Measurements from ENCODE around the gene LAMA5.

The LAMA5 gene

GRCh38 chr20:62402456-62403150, 35.5 kb upstream of the LAMA5 start:
- no peak for ATAC-seq (ENCODE audit: insufficient read depth, low read depth)
- Histone ChIP-seq H3K4me1 (ENCODE audit: insufficient read depth, low read length) (peaks cover 31% of the 10 kb centered on the region), H3K79me2 (ENCODE audit: insufficient read depth, low read length) (peaks cover 40% of the 10 kb centered on the region), H4K20me1 (ENCODE audit: insufficient read depth, low read length) (peaks cover 56% of the 10 kb centered on the region), H3K4me3 (ENCODE audit: low read depth in 1 of 2, low read length in 2 of 2) (no peak overlapping the region), H3K4me2 (ENCODE audit: insufficient read depth, low read length) (no peak overlapping the region), H3K9me3 (ENCODE audit: insufficient read depth, low read length, severe bottlenecking) (no peaks in the 10 kb centered on the region), H3K27ac (ENCODE audit: low read length) (no peak overlapping the region), H3K9ac (ENCODE audit: low read depth, low read length) (no peak overlapping the region), H2AFZ (ENCODE audit: low read depth, low read length) (no peak overlapping the region), H3K36me3 (ENCODE audit: insufficient read depth, low read length) (peaks cover 46% of the 10 kb centered on the region), H3K27me3 (ENCODE audit: insufficient read depth, low read length, poor library complexity) (no peaks in the 10 kb centered on the region)
- TF ChIP-seq EZH2 (IDR thresholded peaks at IDR 0.05; ENCODE audit: borderline replicate concordance, low read depth, low read length, severe bottlenecking): no peak
- TF ChIP-seq, protein P1, sequence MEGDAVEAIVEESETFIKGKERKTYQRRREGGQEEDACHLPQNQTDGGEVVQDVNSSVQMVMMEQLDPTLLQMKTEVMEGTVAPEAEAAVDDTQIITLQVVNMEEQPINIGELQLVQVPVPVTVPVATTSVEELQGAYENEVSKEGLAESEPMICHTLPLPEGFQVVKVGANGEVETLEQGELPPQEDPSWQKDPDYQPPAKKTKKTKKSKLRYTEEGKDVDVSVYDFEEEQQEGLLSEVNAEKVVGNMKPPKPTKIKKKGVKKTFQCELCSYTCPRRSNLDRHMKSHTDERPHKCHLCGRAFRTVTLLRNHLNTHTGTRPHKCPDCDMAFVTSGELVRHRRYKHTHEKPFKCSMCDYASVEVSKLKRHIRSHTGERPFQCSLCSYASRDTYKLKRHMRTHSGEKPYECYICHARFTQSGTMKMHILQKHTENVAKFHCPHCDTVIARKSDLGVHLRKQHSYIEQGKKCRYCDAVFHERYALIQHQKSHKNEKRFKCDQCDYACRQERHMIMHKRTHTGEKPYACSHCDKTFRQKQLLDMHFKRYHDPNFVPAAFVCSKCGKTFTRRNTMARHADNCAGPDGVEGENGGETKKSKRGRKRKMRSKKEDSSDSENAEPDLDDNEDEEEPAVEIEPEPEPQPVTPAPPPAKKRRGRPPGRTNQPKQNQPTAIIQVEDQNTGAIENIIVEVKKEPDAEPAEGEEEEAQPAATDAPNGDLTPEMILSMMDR (IDR thresholded peaks at IDR 0.05; ENCODE audit: borderline replicate concordance, extremely low read depth, low read length, poor library complexity, severe bottlenecking): no peak
- no peak for DNase-seq

DNA sequence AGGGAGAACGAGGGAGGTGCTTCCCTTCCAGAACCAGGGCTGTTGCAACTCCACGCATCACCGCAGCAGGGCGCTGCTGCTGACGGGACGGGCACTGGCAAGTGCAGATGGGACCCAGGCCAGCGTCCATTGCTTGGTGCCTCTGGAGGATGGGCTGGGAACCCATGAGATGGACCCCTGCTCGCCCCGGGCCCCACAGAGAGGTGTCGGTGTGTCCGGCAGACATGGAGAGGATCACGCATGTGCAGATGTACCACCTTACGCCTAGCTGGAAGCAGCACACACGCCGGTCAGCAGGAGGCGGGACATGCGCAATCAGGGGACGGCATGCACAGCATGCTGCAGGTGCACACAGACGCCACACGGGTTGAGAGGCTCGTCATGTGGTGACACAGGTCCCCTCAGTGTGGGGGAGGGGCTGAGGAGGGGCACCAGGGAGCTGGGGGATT, 34.2 kb upstream of the LAMA5 start:
- no peak overlapping the region for H2AFZ ChIP-seq (ENCODE audit: low read depth, low read length)
- no peak overlapping the region for H3K9ac ChIP-seq (ENCODE audit: low read depth, low read length)
- peaks cover 23% of the 10 kb centered on the region for H3K4me1 ChIP-seq (ENCODE audit: insufficient read depth, low read length)
- no peak for TF ChIP-seq EZH2 (IDR thresholded peaks at IDR 0.05; ENCODE audit: borderline replicate concordance, low read depth, low read length, severe bottlenecking)
- TF ChIP-seq, protein P1 (IDR thresholded peaks at IDR 0.05; ENCODE audit: borderline replicate concordance, extremely low read depth, low read length, poor library complexity, severe bottlenecking): no peak
- H3K4me3 ChIP-seq (ENCODE audit: low read depth in 1 of 2, low read length in 2 of 2): no peak overlapping the region
- peaks cover 43% of the 10 kb centered on the region for H3K36me3 ChIP-seq (ENCODE audit: insufficient read depth, low read length)
- no peak for ATAC-seq (ENCODE audit: insufficient read depth, low read depth)
- H3K27me3 ChIP-seq (ENCODE audit: insufficient read depth, low read length, poor library complexity): no peaks in the 10 kb centered on the region
- no peaks in the 10 kb centered on the region for H3K9me3 ChIP-seq (ENCODE audit: insufficient read depth, low read length, severe bottlenecking)
- no peak overlapping the region for H3K27ac ChIP-seq (ENCODE audit: low read length)
- no peak overlapping the region for H3K4me2 ChIP-seq (ENCODE audit: insufficient read depth, low read length)
- DNase-seq: no peak
- peaks cover 53% of the 10 kb centered on the region for H4K20me1 ChIP-seq (ENCODE audit: insufficient read depth, low read length)
- peaks cover 35% of the 10 kb centered on the region for H3K79me2 ChIP-seq (ENCODE audit: insufficient read depth, low read length)

GRCh38 chr20:62400541-62400940, 33.4 kb upstream of the LAMA5 start:
- Histone ChIP-seq H3K27ac (ENCODE audit: low read length) (no peak overlapping the region), H3K27me3 (ENCODE audit: insufficient read depth, low read length, poor library complexity) (no peaks in the 10 kb centered on the region), H4K20me1 (ENCODE audit: insufficient read depth, low read length) (peaks cover 44% of the 10 kb centered on the region), H3K4me3 (ENCODE audit: low read depth in 1 of 2, low read length in 2 of 2) (no peak overlapping the region), H2AFZ (ENCODE audit: low read depth, low read length) (no peak overlapping the region), H3K9me3 (ENCODE audit: insufficient read depth, low read length, severe bottlenecking) (no peaks in the 10 kb centered on the region), H3K79me2 (ENCODE audit: insufficient read depth, low read length) (peaks cover 27% of the 10 kb centered on the region), H3K4me2 (ENCODE audit: insufficient read depth, low read length) (no peak overlapping the region), H3K36me3 (ENCODE audit: insufficient read depth, low read length) (peaks cover 43% of the 10 kb centered on the region), H3K4me1 (ENCODE audit: insufficient read depth, low read length) (peaks cover 15% of the 10 kb centered on the region), H3K9ac (ENCODE audit: low read depth, low read length) (no peak overlapping the region)
- no peak for DNase-seq
- no peak for TF ChIP-seq EZH2 (IDR thresholded peaks at IDR 0.05; ENCODE audit: borderline replicate concordance, low read depth, low read length, severe bottlenecking)
- TF ChIP-seq, protein P1 (IDR thresholded peaks at IDR 0.05; ENCODE audit: borderline replicate concordance, extremely low read depth, low read length, poor library complexity, severe bottlenecking): no peak
- ATAC-seq (ENCODE audit: insufficient read depth, low read depth): no peak
